PFSK-1 (cell line): ENCODE results near the gene ELL.

Experiments used
- FOXP2 ChIP-seq: optimal IDR thresholded peaks from 2 replicates; pipeline ENCODE3; 2011; ENCODE audit warnings: borderline replicate concordance, control low read depth, inconsistent platforms; ENCODE audit not compliant: insufficient read depth; ENCODE audit errors: extremely low read length, extremely low read depth
- POLR2AphosphoS5 ChIP-seq: IDR thresholded peaks from 2 replicates; pipeline ENCODE4 v1.6.1; 2012; ENCODE audit warnings: low read depth, mild to moderate bottlenecking, control low read depth, low read length, moderate library complexity
- REST ChIP-seq, 2 experiments: IDR thresholded peaks; 2 replicates each; pipeline versions ENCODE4 v1.6.1 to v1.8.0; 2011 to 2012; ENCODE audit warnings: low read depth in 2 of 2, low read length in 2 of 2, control low read depth in 1 of 2, inconsistent platforms in 1 of 2, mild to moderate bottlenecking in 1 of 2, moderate library complexity in 1 of 2; ENCODE audit not compliant: insufficient read depth in 1 of 2
- SIN3A ChIP-seq: IDR thresholded peaks from 2 replicates; pipeline ENCODE4 v1.6.1; 2012; ENCODE audit warnings: mild to moderate bottlenecking, low read length, moderate library complexity, borderline replicate concordance; ENCODE audit not compliant: insufficient read depth
- TAF1 ChIP-seq: IDR thresholded peaks from 2 replicates; pipeline ENCODE4 v1.6.1; 2012; ENCODE audit warnings: low read length, control low read depth, borderline replicate concordance; ENCODE audit not compliant: insufficient read depth

The ELL gene

GRCh38 chr19:18430417-18431144 is 91.3 kb downstream of the ELL start:
- no peak for TF ChIP-seq POLR2AphosphoS5
- TF ChIP-seq FOXP2 = no peak
- TF ChIP-seq TAF1 = no peak
- TF ChIP-seq SIN3A = no peak
- no peak for TF ChIP-seq REST (IDR thresholded peaks at IDR 0.05; ENCODE audit: insufficient read depth in 1 of 2, low read depth in 2 of 2, low read length in 2 of 2)

GRCh38 chr19:18429717-18430416 is 92.0 kb downstream of the ELL start:
- TF ChIP-seq REST (IDR thresholded peaks at IDR 0.05; ENCODE audit: insufficient read depth in 1 of 2, low read depth in 2 of 2, low read length in 2 of 2) (no peak), POLR2AphosphoS5 (no peak), TAF1 (no peak), FOXP2 (no peak), SIN3A (no peak)

DNA sequence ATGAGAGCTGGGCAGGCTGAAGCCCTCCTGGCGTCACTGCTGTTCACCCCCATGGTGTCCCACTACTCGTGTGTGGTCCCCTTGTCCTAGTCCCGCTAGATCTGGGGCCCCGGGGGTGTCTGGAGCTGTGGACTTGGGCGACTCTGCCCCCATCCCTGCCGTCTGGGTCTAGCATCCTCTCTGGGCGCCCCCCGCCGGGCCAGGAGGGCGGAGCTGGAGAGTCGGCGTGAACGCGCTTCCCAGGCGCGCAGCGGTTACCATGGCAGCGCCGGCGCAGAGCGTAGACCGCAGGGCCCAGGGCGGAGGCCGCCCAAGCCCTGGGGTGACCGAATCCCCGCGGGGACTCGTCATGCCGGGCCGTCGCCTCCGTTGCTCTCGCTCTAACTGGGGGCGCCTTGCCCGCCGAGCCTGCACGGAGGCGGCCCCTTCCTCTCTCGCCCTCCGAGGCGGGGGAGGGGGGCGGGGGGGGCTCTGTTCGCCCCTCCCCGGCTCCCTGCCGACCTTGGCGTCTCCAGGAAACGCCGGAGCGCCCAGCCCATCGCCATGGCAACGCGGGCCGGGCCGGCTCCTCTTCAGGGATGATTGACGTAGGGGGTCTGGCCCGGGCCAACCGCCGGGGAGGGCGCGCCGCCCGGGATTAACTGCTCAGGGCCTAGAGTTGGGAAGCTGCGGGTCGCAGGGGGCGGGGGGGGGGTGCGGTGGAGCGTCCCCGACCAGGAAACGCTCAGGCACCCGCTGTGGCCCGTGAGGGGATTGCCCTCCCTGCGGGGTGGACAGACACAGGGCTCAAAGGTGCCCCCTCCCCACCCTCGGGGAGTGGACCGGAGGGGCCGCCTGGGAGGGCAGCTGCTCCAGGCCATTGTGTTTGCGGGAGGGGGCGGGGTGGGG is 92.8 kb downstream of the ELL start:
- TF ChIP-seq REST (IDR thresholded peaks at IDR 0.05; ENCODE audit: insufficient read depth in 1 of 2, low read depth in 2 of 2, low read length in 2 of 2) (no peak), POLR2AphosphoS5 (no peak), SIN3A (no peak), TAF1 (no peak), FOXP2 (no peak)

DNA sequence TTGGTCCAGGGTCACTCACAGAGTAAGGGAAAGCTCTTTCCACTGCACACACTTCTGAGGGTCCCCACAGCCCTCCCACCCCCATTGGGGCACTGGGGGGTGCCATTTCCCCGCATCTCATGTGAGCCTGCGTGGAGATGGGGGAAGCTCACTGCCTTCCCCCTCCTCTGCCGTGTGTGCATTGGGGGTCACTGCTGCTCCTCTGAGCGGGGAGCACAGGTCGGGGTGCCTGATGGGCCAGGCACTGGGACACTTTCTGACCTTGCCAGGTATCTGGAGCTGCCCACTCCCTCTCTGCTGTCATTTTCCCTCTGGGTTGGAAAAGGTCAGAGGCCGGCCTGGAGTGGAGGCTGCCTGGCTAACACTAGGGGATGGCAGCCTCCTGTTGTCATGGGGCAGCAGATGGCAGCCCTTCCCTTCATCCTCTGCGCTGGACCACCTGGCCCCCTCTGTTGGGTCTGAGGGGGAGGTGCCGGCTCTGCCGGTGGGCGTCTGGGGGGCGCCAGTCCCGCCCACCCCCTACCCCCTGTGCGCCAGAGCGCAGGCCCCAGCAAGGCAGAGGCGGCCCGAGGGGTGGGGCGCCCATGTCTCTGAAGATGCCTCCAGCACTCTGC is 93.6 kb downstream of the ELL start:
- no peak for TF ChIP-seq TAF1
- no peak for TF ChIP-seq FOXP2
- no peak for TF ChIP-seq SIN3A
- TF ChIP-seq REST (IDR thresholded peaks at IDR 0.05; ENCODE audit: insufficient read depth in 1 of 2, low read depth in 2 of 2, low read length in 2 of 2) = no peak
- TF ChIP-seq POLR2AphosphoS5 = no peak
